ENCODE measurements around the gene ING4. TPM values are rescaled to one million over a fixed set of nuclear protein-coding genes. Genes with fewer than 3 reads are reported as not detected.
A peak's percentile ranks its signal among the peaks of the same experiment; 100 is the strongest.

The ING4 gene
- polyA plus RNA-seq, 1 donor from 2014 or later: 76.6 TPM

- H3K9me3 Mint-ChIP-seq: no peaks in the 10 kb centered on the region
Measured at GRCh38 chr12:6662602-6662905, 365 bp downstream of the ING4 start.

DNA sequence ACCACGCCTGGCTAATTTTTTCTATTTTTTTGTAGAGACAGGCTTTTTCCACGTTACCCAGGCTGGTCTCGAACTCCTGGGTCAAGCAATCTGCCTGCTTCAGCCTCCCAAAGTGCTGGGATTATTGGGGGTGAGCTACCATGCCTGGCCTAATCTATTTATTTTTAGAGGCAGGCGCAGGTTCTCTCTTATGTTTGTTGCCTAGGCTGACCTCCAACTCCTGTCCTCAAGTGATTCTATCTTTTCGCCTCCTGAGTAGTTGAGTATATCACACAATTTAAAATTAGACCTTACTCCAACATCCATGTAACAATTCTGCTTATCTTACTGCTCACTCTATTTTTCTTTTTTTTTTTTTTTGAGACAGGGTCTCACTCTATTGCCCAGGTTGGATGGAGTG lies 8.9 kb downstream of the ING4 start:
- H3K4me3 Mint-ChIP-seq: no peak overlapping the region
- no peaks in the 10 kb centered on the region for H3K27me3 Mint-ChIP-seq
- H3K27ac Mint-ChIP-seq: peak overlapping the region in 1 of 3 donors; percentile 23
- H3K9me3 Mint-ChIP-seq: no peaks in the 10 kb centered on the region
- peaks cover 4 to 10% (median 5%) of the 10 kb centered on the region in 3 donors for H3K4me1 Mint-ChIP-seq
- H3K36me3 Mint-ChIP-seq: peaks cover 12% of the 10 kb centered on the region

More at GRCh38 chr12:6662602-6662905, 365 bp downstream of the ING4 start:
- H3K4me3 Mint-ChIP-seq: peak overlapping the region; percentile 93 to 99 (median 98)
- H3K27ac Mint-ChIP-seq: peak overlapping the region; percentile 72 to 96 (median 91)
- H3K27me3 Mint-ChIP-seq: no peaks in the 10 kb centered on the region
- no peaks in the 10 kb centered on the region for H3K36me3 Mint-ChIP-seq
- H3K4me1 Mint-ChIP-seq: peaks cover 9 to 22% (median 18%) of the 10 kb centered on the region in 3 donors

DNA sequence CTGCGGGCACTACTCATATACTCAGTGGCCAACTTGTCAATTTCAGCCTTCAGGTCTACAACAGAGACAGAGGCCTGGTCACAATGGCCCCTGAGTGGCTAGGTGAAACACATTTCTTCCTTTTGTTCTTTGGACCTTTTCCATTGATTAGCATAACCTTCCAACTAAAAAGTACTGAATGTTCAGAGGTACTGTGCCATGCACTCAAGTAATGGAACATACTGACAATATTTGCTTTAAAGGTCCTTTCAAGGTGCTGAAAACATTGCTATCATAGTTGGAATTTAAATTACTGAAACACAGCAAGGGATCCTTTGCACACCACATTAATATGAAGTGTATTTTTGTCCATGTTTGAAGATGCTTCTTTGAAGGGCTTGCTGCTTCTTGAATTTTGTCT lies 9.6 kb downstream of the ING4 start:
- H3K36me3 Mint-ChIP-seq: peaks cover 12% of the 10 kb centered on the region
- H3K27ac Mint-ChIP-seq: no peak overlapping the region
- no peaks in the 10 kb centered on the region for H3K27me3 Mint-ChIP-seq
- peaks cover 0 to 7% (median 5%) of the 10 kb centered on the region in 3 donors for H3K4me1 Mint-ChIP-seq
- no peaks in the 10 kb centered on the region for H3K9me3 Mint-ChIP-seq
- no peak overlapping the region for H3K4me3 Mint-ChIP-seq

GRCh38 chr12:6652391-6652790 lies 10.5 kb downstream of the ING4 start:
- Mint-ChIP-seq H3K4me3 (no peak overlapping the region), H3K9me3 (no peaks in the 10 kb centered on the region), H3K27ac (peak overlapping the region in 1 of 3 donors; percentile 36), H3K4me1 (peaks cover 0 to 7% (median 5%) of the 10 kb centered on the region in 3 donors), H3K36me3 (peaks cover 12% of the 10 kb centered on the region), H3K27me3 (no peaks in the 10 kb centered on the region)

GRCh38 chr12:6650832-6651231 lies 12.1 kb downstream of the ING4 start:
- H3K4me1 Mint-ChIP-seq: peaks cover 9 to 13% (median 10%) of the 10 kb centered on the region in 3 donors
- no peaks in the 10 kb centered on the region for H3K9me3 Mint-ChIP-seq
- no peak overlapping the region for H3K27ac Mint-ChIP-seq
- no peaks in the 10 kb centered on the region for H3K27me3 Mint-ChIP-seq
- H3K4me3 Mint-ChIP-seq: no peak overlapping the region
- H3K36me3 Mint-ChIP-seq: peaks cover 10% of the 10 kb centered on the region

DNA sequence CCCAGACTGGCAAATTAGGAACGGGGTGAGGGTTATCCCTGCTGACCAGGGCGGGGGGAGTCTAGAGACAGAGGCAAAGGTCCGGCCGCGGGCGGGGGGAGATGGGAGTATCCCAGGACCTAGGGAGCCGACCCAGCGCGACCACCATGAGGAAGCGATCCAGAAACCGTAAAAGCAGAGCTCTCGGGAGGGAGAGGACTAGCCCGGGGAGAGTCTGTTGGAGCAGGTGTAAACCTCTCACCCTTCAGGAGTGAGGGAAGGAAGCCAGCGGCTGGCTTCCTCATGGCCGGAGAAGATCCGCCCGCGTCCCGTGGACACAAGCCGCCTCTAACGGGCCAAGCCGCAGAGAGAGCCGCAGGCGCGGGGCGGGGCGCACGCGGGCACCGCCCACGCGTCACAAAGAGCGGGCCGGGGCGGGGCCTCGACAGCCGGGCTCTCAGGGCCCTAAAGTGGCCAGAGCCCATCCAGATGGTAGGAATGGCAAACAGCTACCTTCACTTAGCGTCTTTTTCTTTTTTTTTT lies 15.8 kb downstream of the ING4 start, which contains the start of gene ACRBP:
TSS of gene ACRBP (minus strand) at position 350 of the 522 bp plus-strand sequence. CDS start at position 284, 66 bp downstream.
- H3K4me1 Mint-ChIP-seq: peaks cover 29 to 37% (median 37%) of the 10 kb centered on the region in 3 donors
- H3K27me3 Mint-ChIP-seq: no peaks in the 10 kb centered on the region
- no peaks in the 10 kb centered on the region for H3K9me3 Mint-ChIP-seq
- H3K4me3 Mint-ChIP-seq: peak within 1 kb of the TSS; percentile 81 to 92 (median 88)
- peaks cover 11% of the 10 kb centered on the region for H3K36me3 Mint-ChIP-seq
- peak within 1 kb of the TSS; percentile 60 to 88 (median 76) for H3K27ac Mint-ChIP-seq

DNA sequence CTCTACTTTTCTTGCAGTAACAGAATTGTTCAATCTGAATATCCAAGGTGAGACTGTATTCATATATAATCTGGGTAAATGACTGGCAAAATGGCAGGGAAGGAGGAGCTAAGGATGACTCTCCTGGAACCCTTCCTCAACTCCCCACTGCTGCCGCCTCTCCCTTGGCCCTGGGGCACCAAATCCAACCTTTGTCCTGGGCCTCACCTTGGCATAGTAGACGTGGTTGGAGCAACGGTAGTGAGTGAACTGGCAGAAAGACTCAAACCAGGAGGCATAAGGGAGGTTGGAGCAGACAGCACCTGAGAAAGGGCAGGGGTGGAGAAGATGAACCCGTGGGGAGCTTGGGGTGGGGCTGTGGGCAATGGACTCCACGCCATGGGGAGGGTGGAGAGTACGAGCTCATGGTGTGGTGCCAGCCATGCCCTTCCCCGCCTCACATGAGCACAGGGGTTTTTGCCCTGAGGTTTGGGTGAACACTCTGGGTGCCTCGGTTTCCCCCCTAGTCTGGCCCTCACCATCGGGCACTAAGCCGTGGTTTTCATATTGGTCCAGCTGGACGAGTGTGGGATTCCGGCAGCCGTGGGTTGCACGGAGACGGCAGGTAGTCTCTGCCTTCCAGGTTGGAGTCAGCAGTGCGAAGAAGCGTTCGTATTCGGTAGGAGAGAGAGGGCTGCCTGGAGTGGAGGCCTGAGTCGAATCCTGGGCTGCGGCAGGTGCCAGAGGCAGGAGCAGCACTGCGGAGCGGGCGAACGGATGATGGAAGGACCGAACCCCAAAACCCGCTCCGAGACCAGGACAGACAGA lies 16.4 kb downstream of the ING4 start:
- peak overlapping the region; percentile 81 to 92 (median 88) for H3K4me3 Mint-ChIP-seq
- peaks cover 0 to 2% (median 0%) of the 10 kb centered on the region in 3 donors for H3K9me3 Mint-ChIP-seq
- H3K36me3 Mint-ChIP-seq: peaks cover 11% of the 10 kb centered on the region
- H3K27me3 Mint-ChIP-seq: no peaks in the 10 kb centered on the region
- H3K27ac Mint-ChIP-seq: peak overlapping the region; percentile 60 to 88 (median 76)
- peaks cover 29 to 37% (median 35%) of the 10 kb centered on the region in 3 donors for H3K4me1 Mint-ChIP-seq

DNA sequence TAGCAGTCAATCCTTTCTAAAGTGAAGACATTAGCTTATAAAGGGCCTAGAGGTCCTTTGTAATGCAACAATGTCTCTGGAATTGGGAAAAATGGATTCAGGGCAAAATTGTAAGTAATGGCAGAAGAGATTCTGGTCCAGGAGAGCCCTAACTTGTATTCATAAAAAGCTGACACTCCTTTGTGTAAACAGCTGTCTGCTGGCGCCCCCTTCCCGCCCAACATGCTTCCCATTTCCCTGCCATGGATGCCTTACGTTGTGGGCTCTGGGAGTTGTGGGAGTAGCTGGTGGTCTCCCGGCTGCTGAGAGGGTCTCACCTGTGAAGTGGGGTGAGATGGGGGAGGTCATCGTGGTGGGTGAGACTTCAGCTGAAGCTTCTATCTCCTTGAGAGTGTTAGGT lies 18.0 kb downstream of the ING4 start:
- peak overlapping the region in 2 of 3 donors; percentile 23 to 84 for H3K27ac Mint-ChIP-seq
- H3K27me3 Mint-ChIP-seq: no peaks in the 10 kb centered on the region
- H3K4me3 Mint-ChIP-seq: peak overlapping the region in 2 of 4 donors; percentile 71
- H3K36me3 Mint-ChIP-seq: peaks cover 5% of the 10 kb centered on the region
- peaks cover 0 to 2% (median 0%) of the 10 kb centered on the region in 3 donors for H3K9me3 Mint-ChIP-seq
- peaks cover 33 to 39% (median 35%) of the 10 kb centered on the region in 3 donors for H3K4me1 Mint-ChIP-seq

- Mint-ChIP-seq H3K4me3 (peak overlapping the region; percentile 53 to 71 (median 67)), H3K4me1 (peaks cover 33 to 39% (median 35%) of the 10 kb centered on the region in 3 donors), H3K36me3 (peaks cover 5% of the 10 kb centered on the region), H3K27me3 (no peaks in the 10 kb centered on the region), H3K27ac (peak overlapping the region in 2 of 3 donors; percentile 78 to 84), H3K9me3 (peaks cover 0 to 2% (median 0%) of the 10 kb centered on the region in 3 donors)
Measured at GRCh38 chr12:6644257-6644596, 18.7 kb downstream of the ING4 start.

DNA sequence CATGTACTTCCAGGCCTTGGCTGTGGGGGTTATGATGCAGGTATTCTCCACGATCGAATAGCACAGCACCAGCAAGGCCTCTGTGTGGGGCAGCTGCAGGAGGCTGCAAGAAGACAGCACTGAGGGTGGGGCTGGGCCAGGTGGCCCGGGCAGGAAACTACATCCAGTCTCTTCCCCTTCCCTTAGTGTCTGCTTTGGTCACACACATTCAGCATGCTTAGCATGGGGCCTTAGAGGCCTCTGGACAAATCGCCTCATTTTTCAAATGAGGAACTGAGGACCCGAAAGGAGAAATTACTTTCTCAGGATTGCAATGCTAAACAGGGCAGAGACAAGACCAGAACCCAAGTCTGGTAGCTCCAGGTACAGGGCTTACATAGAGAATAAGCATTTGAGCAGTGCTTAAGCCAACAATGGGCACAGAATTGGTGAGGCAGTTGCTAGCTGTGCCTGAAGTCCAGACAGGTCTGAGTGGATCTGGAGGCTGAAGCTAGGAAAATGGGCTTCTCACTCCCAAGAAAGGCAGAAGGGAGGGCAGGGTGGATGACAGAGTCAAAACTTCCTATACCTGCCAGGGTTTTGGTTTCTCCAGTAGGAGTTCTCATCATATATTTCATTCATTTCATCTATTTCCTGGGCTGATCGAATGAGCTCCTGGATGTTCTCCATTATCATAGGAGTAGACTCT lies 19.2 kb downstream of the ING4 start:
- H3K27me3 Mint-ChIP-seq: no peaks in the 10 kb centered on the region
- peaks cover 34 to 41% (median 37%) of the 10 kb centered on the region in 3 donors for H3K4me1 Mint-ChIP-seq
- peaks cover 0 to 2% (median 0%) of the 10 kb centered on the region in 3 donors for H3K9me3 Mint-ChIP-seq
- H3K4me3 Mint-ChIP-seq: peak overlapping the region in 3 of 4 donors; percentile 71 to 80 (median 71)
- peak overlapping the region in 2 of 3 donors; percentile 78 to 84 for H3K27ac Mint-ChIP-seq
- H3K36me3 Mint-ChIP-seq: peaks cover 5% of the 10 kb centered on the region

GRCh38 chr12:6641131-6641530 lies 21.8 kb downstream of the ING4 start:
- peaks cover 0 to 2% (median 0%) of the 10 kb centered on the region in 3 donors for H3K9me3 Mint-ChIP-seq
- H3K36me3 Mint-ChIP-seq: peaks cover 3% of the 10 kb centered on the region
- H3K4me3 Mint-ChIP-seq: peak overlapping the region in 1 of 4 donors; percentile 14
- peak overlapping the region in 1 of 3 donors; percentile 34 for H3K27ac Mint-ChIP-seq
- peaks cover 43 to 51% (median 48%) of the 10 kb centered on the region in 3 donors for H3K4me1 Mint-ChIP-seq
- no peaks in the 10 kb centered on the region for H3K27me3 Mint-ChIP-seq

DNA sequence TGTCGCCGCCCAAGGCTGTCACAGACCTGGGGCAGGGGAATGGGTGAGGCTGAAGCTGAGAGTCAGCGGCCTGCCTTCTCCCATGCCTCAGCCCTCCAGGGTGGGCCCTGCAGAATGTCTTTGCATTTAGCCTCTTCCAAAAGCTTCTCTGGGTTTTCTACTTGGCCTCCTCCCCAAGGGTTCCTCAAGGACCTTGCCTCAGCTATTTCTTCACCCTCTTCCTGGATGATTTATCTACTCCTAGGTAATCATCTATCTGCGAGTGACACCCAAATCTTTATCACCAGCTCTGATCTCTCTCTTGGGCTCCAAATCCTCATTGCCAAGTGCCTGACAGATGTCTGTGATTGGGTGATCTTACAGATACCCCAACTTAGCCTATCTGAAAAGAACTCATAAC lies 22.4 kb downstream of the ING4 start:
- peaks cover 48 to 55% (median 51%) of the 10 kb centered on the region in 3 donors for H3K4me1 Mint-ChIP-seq
- no peak overlapping the region for H3K4me3 Mint-ChIP-seq
- H3K36me3 Mint-ChIP-seq: peaks cover 3% of the 10 kb centered on the region
- peaks cover 0 to 2% (median 0%) of the 10 kb centered on the region in 3 donors for H3K9me3 Mint-ChIP-seq
- H3K27ac Mint-ChIP-seq: no peak overlapping the region
- H3K27me3 Mint-ChIP-seq: no peaks in the 10 kb centered on the region

- no peaks in the 10 kb centered on the region for H3K27me3 Mint-ChIP-seq
- no peak overlapping the region for H3K4me3 Mint-ChIP-seq
- H3K9me3 Mint-ChIP-seq: peaks cover 0 to 2% (median 0%) of the 10 kb centered on the region in 3 donors
- H3K27ac Mint-ChIP-seq: peak overlapping the region in 2 of 3 donors; percentile 45 to 55
- H3K36me3 Mint-ChIP-seq: peaks cover 3% of the 10 kb centered on the region
- H3K4me1 Mint-ChIP-seq: peaks cover 43 to 48% (median 47%) of the 10 kb centered on the region in 3 donors
Measured at GRCh38 chr12:6639151-6639801, 23.6 kb downstream of the ING4 start.

- peak overlapping the region; percentile 55 to 83 (median 82) for H3K27ac Mint-ChIP-seq
- peaks cover 33 to 42% (median 42%) of the 10 kb centered on the region in 3 donors for H3K4me1 Mint-ChIP-seq
- no peaks in the 10 kb centered on the region for H3K27me3 Mint-ChIP-seq
- peak overlapping the region; percentile 4 to 87 (median 61) for H3K4me3 Mint-ChIP-seq
- H3K9me3 Mint-ChIP-seq: peaks cover 0 to 2% (median 0%) of the 10 kb centered on the region in 3 donors
- H3K36me3 Mint-ChIP-seq: peaks cover 3% of the 10 kb centered on the region
Measured at GRCh38 chr12:6638305-6638704, 24.6 kb downstream of the ING4 start.
